NK-92 (cell line): ENCODE measurements around the gene PHLDB1.
"Not testable (repeated sequence)": the region's sequence is repeated elsewhere in the genome, so short reads cannot be mapped to it uniquely, and the experiment has no call there.

ENCODE experiments used
- DNase-seq: peaks from one replicate; lab custom pipeline; 2025; ENCODE audit not compliant: unreplicated experiment; lab: John Stamatoyannopoulos, UW

Gene PHLDB1

DNA sequence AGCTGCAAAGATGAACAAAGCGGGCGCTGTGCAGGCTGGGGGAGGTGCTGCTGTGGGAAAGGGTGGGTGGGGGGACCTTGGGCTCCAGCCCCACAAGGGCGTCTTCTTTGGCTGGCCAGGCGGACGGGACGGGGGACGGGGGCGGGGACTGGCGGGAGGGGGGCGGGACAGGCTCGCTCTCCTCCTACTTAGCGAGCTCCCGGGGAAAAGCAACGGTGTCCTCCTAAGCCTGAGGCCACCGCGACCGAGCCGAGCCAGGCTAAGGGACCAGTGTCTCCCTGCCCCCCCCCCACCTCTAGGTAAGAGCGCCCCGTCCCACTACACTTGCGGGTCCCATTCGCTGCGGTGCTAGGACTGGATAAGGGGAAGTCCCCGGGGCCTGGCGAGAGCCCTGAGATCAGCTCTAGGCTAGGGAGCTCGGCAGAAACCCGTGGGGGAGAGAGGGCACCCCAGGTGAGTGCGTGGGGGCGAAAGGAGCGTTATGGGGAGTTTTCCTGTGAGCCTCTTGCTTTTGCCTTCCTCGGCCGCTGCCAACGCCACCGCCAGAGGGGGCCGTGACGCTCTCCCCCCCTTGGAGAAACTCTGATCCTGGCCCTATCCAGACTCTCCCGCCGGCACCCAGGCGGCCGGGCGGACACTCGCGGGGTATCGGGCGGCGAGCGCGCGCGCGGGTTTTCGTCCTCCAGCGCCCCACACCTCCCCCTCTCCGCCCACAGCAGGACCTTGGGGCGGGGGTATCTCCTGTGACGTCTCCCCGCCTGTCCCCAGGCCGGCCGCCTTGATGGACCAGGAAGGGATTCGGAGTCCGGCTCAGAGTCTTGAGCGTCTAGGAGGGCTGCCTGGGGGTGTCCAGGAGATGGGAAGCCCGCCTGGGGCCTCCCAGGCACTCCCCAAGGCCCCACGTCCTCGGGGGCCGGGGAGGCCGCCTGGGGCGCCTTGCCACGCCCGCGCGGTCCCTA is at the start of gene PHLDB1:
PHLDB1 (plus strand) TSS at position 215 of the 959 bp plus-strand sequence. CDS start 6,222 bp downstream, outside the sequence.
- DNase-seq, result no peak

GRCh38 chr11:118560806-118561205 is 46.6 kb upstream of the PHLDB1 start:
- no peak for DNase-seq

DNA sequence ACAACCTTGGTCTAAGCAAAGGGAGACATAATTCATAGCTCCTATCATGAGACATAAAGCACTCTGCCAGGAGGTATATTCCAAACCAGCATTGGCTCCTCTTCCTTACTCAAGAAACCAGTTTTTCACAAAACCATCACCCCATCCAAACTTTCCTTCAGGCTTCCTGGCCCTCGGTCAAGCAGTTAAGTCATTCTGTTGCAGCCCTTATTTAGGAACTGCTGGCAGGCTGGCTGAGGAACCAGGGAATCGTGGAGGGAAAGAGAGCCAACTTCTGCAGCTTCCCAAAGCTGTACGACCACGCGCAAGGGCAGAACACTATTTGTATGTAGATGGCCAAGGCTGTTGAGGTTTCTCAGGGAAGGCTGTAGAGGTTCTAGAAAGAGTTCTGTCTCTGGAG is 42.4 kb upstream of the PHLDB1 start:
- no peak for DNase-seq

DNA sequence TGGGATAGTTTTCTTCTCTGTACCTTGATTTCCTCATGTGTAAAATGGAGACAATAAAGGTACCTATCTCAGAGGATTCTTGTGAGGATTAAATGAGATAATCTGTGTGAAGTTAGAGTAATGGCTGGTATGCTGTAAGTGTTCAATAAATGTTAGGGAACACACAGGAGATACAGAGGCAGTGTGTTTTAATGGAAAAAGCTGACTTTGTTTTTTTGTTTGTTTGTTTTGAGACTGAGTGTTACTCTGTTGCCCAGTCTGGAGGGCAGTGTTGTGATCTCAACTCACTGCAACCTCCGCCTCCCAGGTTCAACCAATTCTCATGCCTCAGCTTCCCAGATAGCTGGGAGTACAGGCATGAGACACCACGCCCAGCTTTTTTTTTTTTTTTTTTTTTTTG is 37.7 kb upstream of the PHLDB1 start:
- no peak for DNase-seq

DNA sequence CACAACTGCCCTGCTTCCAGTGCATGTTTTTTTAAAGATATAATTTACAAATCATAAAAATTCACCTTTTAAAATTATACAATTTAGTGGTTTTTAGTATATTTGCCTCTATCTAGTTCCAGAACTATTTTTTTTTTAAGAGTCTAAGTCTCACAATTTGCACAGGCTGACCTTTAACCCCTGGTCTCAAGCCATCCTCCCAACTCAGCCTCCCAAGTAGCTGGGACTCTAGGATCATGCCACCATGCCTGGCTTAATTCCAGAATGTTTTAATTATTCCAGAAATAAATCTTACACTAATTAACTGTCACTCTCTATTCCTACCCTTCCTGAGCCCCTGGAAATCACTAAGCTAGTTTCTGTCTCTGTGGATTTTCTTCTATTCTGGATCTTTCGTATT is 36.6 kb upstream of the PHLDB1 start:
- DNase-seq, result no peak

DNA sequence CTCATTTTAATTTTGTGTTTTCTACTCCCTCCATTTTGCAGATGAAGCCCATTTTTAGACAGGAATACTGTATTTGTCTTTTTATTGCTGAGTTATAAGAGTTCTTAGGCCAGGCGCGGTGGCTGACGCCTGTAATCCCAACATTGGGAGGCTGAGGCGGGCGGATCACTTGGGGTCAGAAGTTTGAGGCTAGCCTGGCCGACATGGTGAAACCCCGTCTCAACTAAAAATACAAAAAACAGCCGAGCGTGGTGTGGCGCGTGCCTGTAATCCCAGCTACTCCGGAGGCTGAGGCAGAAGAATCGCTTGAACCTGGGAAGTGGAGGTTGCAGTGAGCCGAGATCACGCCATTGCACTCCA is 35.7 kb upstream of the PHLDB1 start:
- not testable (repeated sequence) for DNase-seq

- DNase-seq, result peak; percentile 16
These were observed 35.1 kb upstream of the PHLDB1 start, which contains the start of gene ARCN1 for GRCh38 chr11:118572061-118572980. TSS of gene ARCN1 (plus strand) at chr11:118572409. CDS start at chr11:118572548, 139 bp downstream.

DNA sequence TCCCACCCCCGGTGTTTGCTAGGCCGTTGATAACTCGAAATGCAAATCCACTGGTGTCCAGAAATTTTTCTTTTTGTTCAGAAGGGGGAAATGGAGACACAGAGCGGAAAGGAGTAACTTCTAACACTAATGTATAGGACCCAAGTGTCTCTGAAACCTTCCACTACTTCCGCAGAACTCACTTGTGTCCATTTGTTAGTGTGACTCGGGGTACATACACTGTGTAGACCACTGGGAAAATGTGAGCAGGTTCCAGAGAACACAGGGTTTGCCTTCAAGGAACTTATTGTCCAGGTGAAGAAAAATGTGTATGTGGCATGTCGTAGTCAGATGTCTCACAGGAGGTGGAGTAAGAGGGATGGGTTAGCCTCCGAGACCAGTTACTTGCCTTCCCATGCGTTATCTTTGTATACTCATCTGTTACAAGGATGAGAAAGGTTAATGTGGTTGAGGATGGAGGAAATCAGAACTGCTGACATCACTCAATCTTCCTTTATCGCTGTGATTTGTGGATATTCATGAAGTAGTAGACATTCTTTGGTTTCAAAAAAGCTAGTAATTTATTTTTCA is 34.3 kb upstream of the PHLDB1 start:
- DNase-seq, result no peak

DNA sequence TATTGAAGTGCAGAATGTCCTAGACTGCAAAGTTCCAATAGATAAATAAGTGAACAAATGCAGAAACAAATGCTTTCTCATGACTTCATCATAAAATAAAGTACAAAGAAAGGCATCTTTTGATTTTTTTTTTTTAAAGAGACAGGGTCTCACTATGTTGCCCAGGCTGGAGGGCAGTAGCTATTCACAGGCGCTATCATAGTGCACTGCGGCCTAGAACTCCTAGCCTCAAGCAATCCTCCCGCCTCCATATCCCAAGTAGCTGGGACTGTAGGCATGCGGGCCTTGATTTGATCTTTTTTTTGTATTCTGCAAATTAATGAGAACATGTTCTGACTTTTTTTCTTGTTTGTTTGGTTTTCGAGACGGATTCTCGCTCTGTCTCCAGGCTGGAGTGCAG is 32.8 kb upstream of the PHLDB1 start:
- DNase-seq, result no peak

- not testable (repeated sequence) for DNase-seq
These were observed 29.4 kb upstream of the PHLDB1 start for GRCh38 chr11:118577995-118578394.

DNA sequence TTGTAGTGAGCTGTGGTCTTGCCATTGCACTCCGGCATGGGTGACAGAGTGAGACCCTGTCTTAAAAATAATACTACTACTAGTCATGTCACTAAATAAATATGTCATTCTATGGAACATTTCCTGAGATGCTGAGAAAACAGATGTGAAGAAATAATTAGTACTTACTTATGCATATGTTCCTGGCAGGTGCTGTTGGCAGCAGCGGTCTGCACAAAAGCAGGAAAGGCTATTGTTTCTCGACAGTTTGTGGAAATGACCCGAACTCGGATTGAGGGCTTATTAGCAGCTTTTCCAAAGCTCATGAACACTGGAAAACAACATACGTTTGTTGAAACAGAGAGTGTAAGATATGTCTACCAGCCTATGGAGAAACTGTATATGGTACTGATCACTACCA is 26.4 kb upstream of the PHLDB1 start:
- no peak for DNase-seq

DNA sequence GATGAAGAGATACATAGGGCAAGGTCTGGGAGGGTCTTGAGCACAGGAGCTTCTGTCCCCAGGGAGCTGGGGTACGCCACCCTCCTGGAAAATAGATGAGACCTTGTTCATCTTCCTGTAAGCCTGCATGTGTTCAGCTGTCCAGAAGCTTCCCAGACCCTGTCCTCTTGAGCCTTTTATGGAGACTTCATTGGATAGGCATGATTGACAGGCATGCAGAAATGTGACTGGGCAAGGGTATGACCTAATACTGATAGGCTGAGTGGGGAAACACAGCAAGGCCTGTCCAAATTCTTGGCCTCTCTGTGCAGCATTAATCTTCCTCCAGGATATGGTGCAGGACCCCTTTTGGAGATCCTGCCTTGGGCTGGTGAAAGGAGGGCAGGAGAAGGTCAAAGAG is 19.5 kb upstream of the PHLDB1 start:
- DNase-seq, result no peak

- no peak for DNase-seq
These were observed 14.6 kb upstream of the PHLDB1 start for GRCh38 chr11:118592616-118593367.

DNA sequence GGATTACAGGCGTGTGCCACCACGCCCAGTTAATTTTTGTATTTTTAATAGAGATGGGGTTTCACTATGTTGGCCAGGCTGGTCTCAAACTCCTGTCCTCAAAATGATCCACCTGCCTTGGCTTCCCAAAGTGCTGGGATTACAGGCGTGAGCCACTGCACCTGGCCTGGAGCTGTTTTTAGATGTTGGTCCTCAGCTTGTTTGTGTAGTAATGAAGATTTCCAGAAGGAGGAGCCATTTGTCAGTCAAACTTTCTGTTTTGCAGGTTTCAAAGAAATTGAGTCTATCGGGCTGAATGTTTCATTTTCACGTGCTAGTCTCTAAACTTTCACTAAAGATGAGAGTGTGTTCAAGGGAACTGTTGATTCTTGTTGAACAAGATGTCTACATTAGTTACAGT is 12.4 kb upstream of the PHLDB1 start:
- not testable (repeated sequence) for DNase-seq

GRCh38 chr11:118596224-118597146 is 10.9 kb upstream of the PHLDB1 start:
- DNase-seq, result no peak

- no peak for DNase-seq
These were observed 9.9 kb upstream of the PHLDB1 start for GRCh38 chr11:118597556-118597955.

DNA sequence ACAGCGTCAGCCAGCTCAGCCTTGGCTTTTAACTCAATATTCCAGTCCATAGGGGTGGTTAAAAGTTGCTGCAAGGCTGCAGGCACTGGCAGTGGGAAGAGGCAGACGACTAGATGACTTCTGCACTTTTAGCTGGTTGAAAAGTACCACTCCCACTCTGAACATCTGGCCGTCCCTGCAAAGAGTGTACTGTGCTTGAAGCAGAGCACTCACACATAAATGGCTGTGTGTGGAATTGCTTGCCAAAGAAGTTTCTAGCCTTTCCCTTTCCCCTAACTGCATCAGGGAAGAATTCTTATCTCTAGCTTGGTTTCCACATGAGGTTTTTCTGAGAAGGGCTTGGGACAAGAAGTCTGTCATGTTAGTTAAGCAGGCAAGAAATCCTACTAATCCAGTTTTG is 5.1 kb upstream of the PHLDB1 start:
- DNase-seq, result no peak

GRCh38 chr11:118603709-118604108 is 3.7 kb upstream of the PHLDB1 start:
- not testable (repeated sequence) for DNase-seq

DNA sequence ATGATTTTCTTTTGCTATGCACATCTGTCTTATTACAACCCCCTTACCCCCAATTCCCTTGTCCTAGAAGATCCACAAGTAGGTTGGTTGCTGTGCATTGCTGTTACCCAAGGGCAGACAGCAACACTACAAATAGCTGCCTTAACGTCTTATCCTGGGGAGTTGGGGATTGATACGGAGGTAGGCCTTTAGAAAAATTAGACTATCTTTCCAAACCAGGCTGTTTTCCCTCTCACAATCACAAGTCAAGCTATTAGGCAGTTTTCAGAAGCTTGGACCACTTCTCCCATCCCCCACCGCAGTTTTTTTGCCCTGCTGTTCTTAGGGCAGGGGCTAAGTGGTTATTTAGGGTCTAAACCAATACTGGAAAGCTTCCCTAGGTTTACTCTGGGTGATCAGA is 2.8 kb upstream of the PHLDB1 start:
- no peak for DNase-seq
